Activated T-cell treated with anti-CD3 and anti-CD28 coated beads, Interleukin-2, amount 50 U/mL, for 48 hours (primary cell): ENCODE results near the gene CFAP77.

Experiments
- DNase-seq, 2 experiments: peaks; one replicate each; pipeline ENCODE4 v3.0.0-alpha.2; 2020

Gene CFAP77

DNA sequence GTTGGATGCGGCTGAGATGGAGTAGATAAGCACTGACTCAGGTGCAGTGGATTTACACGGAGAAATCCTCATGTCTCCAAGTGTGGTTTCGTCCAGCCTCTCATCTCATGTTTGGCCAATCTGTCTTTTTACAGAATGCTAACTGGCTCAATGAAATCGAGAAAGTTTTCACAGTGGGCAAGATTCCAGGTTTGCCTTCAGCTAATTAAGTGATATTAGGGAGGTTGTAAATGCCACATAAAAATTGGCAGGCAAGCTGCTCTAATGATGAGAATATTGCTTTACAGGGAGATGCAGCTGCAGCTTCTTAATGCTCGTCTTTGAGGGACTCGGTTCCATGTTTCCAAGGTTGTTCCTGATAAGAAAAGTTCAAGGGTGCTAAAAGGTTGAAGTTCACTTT lies 196.1 kb downstream of the CFAP77 start:
- DNase-seq: no peak

DNA sequence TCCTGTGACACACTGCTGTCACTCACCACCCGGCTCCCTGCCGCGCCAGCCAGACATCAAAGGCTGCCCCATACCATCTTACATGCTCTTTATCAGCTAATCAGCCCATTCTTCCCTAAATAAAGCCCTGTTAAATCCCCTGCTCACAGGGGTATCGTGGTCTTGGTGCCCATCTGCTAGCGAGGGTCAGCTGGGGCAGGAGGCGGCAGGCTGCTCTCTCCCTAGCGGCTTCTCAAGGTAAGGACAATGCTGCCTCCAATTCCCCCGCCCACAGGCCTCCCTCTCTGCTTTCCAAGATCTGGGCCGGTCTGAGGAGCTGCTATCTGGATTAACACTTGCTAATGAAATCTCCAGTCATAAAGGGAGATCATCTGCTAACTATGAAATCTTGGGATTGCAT lies 199.2 kb downstream of the CFAP77 start:
- no peak for DNase-seq

DNA sequence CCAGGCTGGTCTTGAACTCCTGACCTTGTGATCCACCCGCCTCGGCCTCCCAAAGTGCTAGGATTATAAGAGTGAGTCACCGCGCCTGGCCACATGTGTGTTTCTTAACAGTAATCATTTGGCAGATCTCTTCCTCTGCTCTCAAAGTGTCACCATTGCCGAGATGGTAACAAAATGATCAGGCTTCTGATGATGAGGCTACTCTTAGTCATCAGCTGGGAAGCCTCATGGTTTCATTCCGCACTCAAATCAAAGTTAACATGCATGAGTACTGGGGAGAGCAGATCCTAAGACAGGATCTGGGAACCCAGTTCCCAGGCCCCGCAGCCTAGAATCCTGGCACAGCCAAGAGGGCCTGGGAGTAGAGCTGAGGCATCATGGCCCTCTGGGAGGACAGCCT lies 199.8 kb downstream of the CFAP77 start:
- DNase-seq: peak in 1 of 2 experiments; percentile 32

DNA sequence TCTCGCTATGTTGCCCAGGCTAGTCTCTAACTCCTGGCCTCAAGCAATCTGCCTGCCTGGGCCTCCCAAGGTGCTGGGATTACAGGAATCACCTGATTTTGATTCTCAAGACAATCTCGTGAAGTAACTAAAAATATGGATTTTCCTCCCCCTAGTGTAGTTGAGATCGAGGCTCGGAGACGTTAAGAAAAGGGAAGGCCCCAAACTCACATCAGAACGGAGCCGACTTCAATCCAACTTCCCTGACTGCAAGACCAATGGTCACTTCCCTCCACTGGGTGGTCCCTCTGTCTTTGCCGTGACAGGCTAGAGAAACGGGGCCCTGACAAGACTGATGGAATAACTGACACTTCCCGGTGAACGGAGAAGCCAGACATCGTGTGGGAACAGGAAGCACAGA lies 200.7 kb downstream of the CFAP77 start:
- DNase-seq: no peak

DNA sequence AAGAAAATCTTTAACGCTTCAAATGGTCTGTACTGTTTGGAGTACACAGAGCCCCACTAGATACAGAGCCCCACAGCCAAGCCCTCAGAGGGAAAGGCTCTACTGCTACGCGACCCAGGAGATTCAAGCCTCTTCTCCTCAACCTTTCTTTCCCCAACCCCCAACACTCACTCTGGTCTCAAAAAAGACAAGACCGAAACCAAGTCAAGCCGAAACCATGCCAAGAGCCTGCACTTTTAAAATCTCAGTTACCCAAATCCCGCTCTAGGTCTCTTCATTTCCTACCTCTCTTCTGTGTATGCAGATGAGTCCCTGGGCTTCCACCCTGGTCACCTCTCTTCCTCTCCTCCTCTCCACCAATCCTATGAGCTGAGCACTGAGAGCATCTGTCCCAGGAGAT lies 204.3 kb downstream of the CFAP77 start:
- no peak for DNase-seq

DNA sequence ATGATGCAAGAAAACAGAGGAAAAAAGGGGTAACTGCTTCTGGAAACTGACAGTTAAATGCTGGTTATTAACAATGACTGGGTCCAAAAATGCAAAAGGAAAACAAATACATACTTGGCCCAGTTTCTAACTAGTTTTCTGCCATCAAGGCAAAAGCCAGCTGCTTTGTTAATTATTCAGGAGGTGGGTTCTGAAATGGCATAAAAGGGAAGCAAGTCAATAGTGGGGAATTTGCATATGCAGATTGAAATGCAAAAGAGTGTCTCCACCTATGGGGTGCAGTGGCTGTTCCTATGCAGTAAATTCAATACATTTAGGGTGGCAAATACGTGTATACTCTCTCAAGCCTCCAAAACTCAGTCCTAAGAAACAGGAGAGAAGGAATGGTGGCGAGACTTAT lies 205.8 kb downstream of the CFAP77 start:
- DNase-seq: no peak

DNA sequence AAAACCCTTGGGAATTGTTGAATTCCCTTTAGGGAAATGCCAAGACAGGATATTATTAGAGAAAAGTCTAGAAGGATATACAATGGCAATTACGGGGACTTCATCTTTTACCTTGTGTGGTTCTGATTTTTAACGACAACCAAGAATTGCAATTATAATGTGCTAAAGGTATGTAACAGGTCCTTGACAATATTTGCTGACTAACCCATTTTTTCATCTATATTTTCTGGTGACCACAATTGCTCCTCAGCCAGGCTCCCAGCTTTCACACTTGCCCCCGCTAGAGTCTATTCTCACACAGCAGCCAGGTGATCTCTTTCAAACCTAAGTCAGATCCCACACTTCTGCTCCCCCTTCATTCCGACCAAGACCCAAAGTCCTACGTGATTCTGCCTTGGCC lies 206.7 kb downstream of the CFAP77 start:
- no peak for DNase-seq

DNA sequence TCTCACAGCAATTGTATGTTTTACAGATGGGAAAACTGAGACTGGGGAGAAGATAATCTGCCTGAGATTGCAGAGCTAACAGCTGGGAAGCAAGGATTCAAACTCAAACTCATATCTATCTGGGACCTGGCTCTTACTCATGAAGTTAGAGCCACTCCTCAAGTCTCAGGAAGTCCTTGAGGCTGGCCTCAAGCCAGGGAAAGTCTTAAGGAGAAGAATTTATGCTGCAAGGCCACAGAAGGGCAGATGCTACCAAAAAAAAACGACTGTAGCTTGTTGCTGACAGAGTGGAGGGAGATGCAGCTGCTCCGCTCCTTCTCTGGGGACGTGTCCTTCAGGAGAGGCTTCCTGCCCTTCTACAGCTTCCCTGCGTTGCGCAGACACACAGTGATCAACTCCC lies 212.1 kb downstream of the CFAP77 start:
- no peak for DNase-seq
